ENCODE results near the gene WFIKKN2. TPM values are rescaled to one million over a fixed set of nuclear protein-coding genes. Genes with fewer than 3 reads are reported as not detected.

Gene WFIKKN2
- total and polyA plus RNA-seq, 2 experiments from 2014 or later, result 0.34 TPM; not detected in 1

- no peak for DNase-seq (ENCODE audit: low read depth in 1 of 2, low spot score in 1 of 2)
- no peaks in the 10 kb centered on the region for H3K27me3 ChIP-seq
- no peaks in the 10 kb centered on the region for H3K36me3 ChIP-seq
- H3K27ac ChIP-seq, result no peak overlapping the region
- H3K4me1 ChIP-seq (ENCODE audit: low read depth), result peaks cover 34% of the 10 kb centered on the region
- no peaks in the 10 kb centered on the region for H3K9me3 ChIP-seq (ENCODE audit: low read depth)
- no peak overlapping the region for H3K4me3 ChIP-seq
- no peak for TF ChIP-seq CTCF (IDR thresholded peaks at IDR 0.05; ENCODE audit: low read depth, low read length)
These were observed 4.4 kb upstream of the WFIKKN2 start for GRCh38 chr17:50830994-50831393.

- no peak overlapping the region for H3K4me3 ChIP-seq
- peaks cover 34% of the 10 kb centered on the region for H3K4me1 ChIP-seq (ENCODE audit: low read depth)
- no peaks in the 10 kb centered on the region for H3K27me3 ChIP-seq
- H3K36me3 ChIP-seq, result no peaks in the 10 kb centered on the region
- peak in 1 of 2 donors; percentile 68 for DNase-seq (ENCODE audit: low read depth in 1 of 2, low spot score in 1 of 2)
- H3K27ac ChIP-seq, result no peak overlapping the region
- H3K9me3 ChIP-seq (ENCODE audit: low read depth), result no peaks in the 10 kb centered on the region
- TF ChIP-seq CTCF (IDR thresholded peaks at IDR 0.05; ENCODE audit: low read depth, low read length), result no peak
These were observed 3.9 kb upstream of the WFIKKN2 start for GRCh38 chr17:50831471-50831928.

GRCh38 chr17:50832267-50832863, 3.0 kb upstream of the WFIKKN2 start:
- Histone ChIP-seq H3K4me3 (no peak overlapping the region), H3K27me3 (no peaks in the 10 kb centered on the region), H3K27ac (no peak overlapping the region), H3K4me1 (ENCODE audit: low read depth) (peaks cover 34% of the 10 kb centered on the region), H3K9me3 (ENCODE audit: low read depth) (no peaks in the 10 kb centered on the region), H3K36me3 (no peaks in the 10 kb centered on the region)
- no peak for DNase-seq (ENCODE audit: low read depth in 1 of 2, low spot score in 1 of 2)
- TF ChIP-seq CTCF (IDR thresholded peaks at IDR 0.05; ENCODE audit: low read depth, low read length), result no peak

GRCh38 chr17:50832864-50833381, 2.5 kb upstream of the WFIKKN2 start:
- H3K9me3 ChIP-seq (ENCODE audit: low read depth), result no peaks in the 10 kb centered on the region
- no peak for TF ChIP-seq CTCF (IDR thresholded peaks at IDR 0.05; ENCODE audit: low read depth, low read length)

GRCh38 chr17:50833510-50834428, 1.6 kb upstream of the WFIKKN2 start:
- Histone ChIP-seq H3K27ac (no peak overlapping the region), H3K9me3 (ENCODE audit: low read depth) (no peaks in the 10 kb centered on the region), H3K4me3 (no peak overlapping the region), H3K4me1 (ENCODE audit: low read depth) (peaks cover 29% of the 10 kb centered on the region), H3K36me3 (no peaks in the 10 kb centered on the region), H3K27me3 (no peaks in the 10 kb centered on the region)
- no peak for TF ChIP-seq CTCF (IDR thresholded peaks at IDR 0.05; ENCODE audit: low read depth, low read length)
- no peak for DNase-seq (ENCODE audit: low read depth in 1 of 2, low spot score in 1 of 2)

More at GRCh38 chr17:50832864-50833381, 2.5 kb upstream of the WFIKKN2 start:
- Histone ChIP-seq H3K27me3 (no peaks in the 10 kb centered on the region), H3K4me3 (no peak overlapping the region), H3K36me3 (no peaks in the 10 kb centered on the region), H3K27ac (no peak overlapping the region), H3K4me1 (ENCODE audit: low read depth) (peaks cover 34% of the 10 kb centered on the region)
- no peak for DNase-seq (ENCODE audit: low read depth in 1 of 2, low spot score in 1 of 2)

All from cardiac muscle cell (in vitro differentiated cells and primary cell).